ENCODE data around the gene CCNJ.

The CCNJ gene

GRCh38 chr10:96061232-96061631 is 17.8 kb downstream of the CCNJ start:
- no peak for DNase-seq

- DNase-seq, result no peak
Measured at GRCh38 chr10:96072674-96073073, 29.3 kb downstream of the CCNJ start.

GRCh38 chr10:96073722-96074121 is 30.3 kb downstream of the CCNJ start:
- no peak for DNase-seq

- no peak for DNase-seq
Measured at GRCh38 chr10:96074776-96075175, 31.4 kb downstream of the CCNJ start.

GRCh38 chr10:96075977-96076376 is 32.6 kb downstream of the CCNJ start:
- DNase-seq, result no peak

- no peak for DNase-seq
Measured at GRCh38 chr10:96077156-96077555, 33.8 kb downstream of the CCNJ start.

GRCh38 chr10:96082153-96082552 is 38.8 kb downstream of the CCNJ start:
- no peak for DNase-seq

- DNase-seq, result no peak
Measured at GRCh38 chr10:96082748-96083147, 39.4 kb downstream of the CCNJ start.

GRCh38 chr10:96089116-96089515 is 45.7 kb downstream of the CCNJ start:
- no peak for DNase-seq

- DNase-seq, result peak; percentile 96
Measured at GRCh38 chr10:96089670-96090462, 46.5 kb downstream of the CCNJ start.

GRCh38 chr10:96090463-96090800 is 47.0 kb downstream of the CCNJ start:
- no peak for DNase-seq

GRCh38 chr10:96092999-96093767 is 49.8 kb downstream of the CCNJ start:
- no peak for DNase-seq

- no peak for DNase-seq
Measured at GRCh38 chr10:96093948-96094347, 50.6 kb downstream of the CCNJ start.

- DNase-seq, result no peak
Measured at GRCh38 chr10:96096958-96097357, 53.6 kb downstream of the CCNJ start.

- DNase-seq, result no peak
Measured at GRCh38 chr10:96097865-96098264, 54.5 kb downstream of the CCNJ start.

GRCh38 chr10:96107623-96108038 is 64.2 kb downstream of the CCNJ start:
- no peak for DNase-seq
